ENCODE data around the gene MAPK8IP3.

Gene MAPK8IP3

GRCh38 chr16:1757714-1758461, 51.9 kb downstream of the MAPK8IP3 start:
- Histone ChIP-seq H3K9me2 (replicated peaks; ENCODE audit: low read depth, low read length) (no peaks in the 10 kb centered on the region), H3K27me3 (ENCODE audit: insufficient read depth, low read length, poor library complexity, severe bottlenecking) (no peaks in the 10 kb centered on the region), H3F3A (ENCODE audit: low read depth) (no peaks in the 10 kb centered on the region), H3K9me3 (ENCODE audit: insufficient read depth, low read depth, low read length) (no peaks in the 10 kb centered on the region), H3K4me3 (ENCODE audit: low read length, poor library complexity, severe bottlenecking) (no peak overlapping the region), H3K9ac (ENCODE audit: low read depth, low read length, poor library complexity, severe bottlenecking) (no peak overlapping the region), H4K20me1 (ENCODE audit: insufficient read depth, low read length, poor library complexity, severe bottlenecking) (no peaks in the 10 kb centered on the region), H3K79me2 (ENCODE audit: insufficient read depth, low read length) (no peaks in the 10 kb centered on the region), H3K4me2 (ENCODE audit: low read depth, low read length, poor library complexity, severe bottlenecking) (no peak overlapping the region), H3K36me3 (ENCODE audit: insufficient read depth, low read length) (no peaks in the 10 kb centered on the region), H3K4me1 (ENCODE audit: insufficient read depth, low read length, poor library complexity, severe bottlenecking) (no peaks in the 10 kb centered on the region), H2AFZ (ENCODE audit: low read length) (no peak overlapping the region)
- TF ChIP-seq CTCF (conservative IDR thresholded peaks at IDR 0.05; ENCODE audit: low read length) = no peak
- no peak for TF ChIP-seq EZH2phosphoT487 (IDR thresholded peaks at IDR 0.05; ENCODE audit: borderline replicate concordance)

GRCh38 chr16:1758923-1759322, 52.9 kb downstream of the MAPK8IP3 start:
- Histone ChIP-seq H3K4me3 (ENCODE audit: low read length, poor library complexity, severe bottlenecking) (no peak overlapping the region), H3K79me2 (ENCODE audit: insufficient read depth, low read length) (no peaks in the 10 kb centered on the region), H3K36me3 (ENCODE audit: insufficient read depth, low read length) (no peaks in the 10 kb centered on the region), H3K4me2 (ENCODE audit: low read depth, low read length, poor library complexity, severe bottlenecking) (no peak overlapping the region), H3K9ac (ENCODE audit: low read depth, low read length, poor library complexity, severe bottlenecking) (no peak overlapping the region), H3F3A (ENCODE audit: low read depth) (no peaks in the 10 kb centered on the region), H3K4me1 (ENCODE audit: insufficient read depth, low read length, poor library complexity, severe bottlenecking) (no peaks in the 10 kb centered on the region), H3K9me2 (replicated peaks; ENCODE audit: low read depth, low read length) (no peaks in the 10 kb centered on the region), H3K27me3 (ENCODE audit: insufficient read depth, low read length, poor library complexity, severe bottlenecking) (no peaks in the 10 kb centered on the region), H2AFZ (ENCODE audit: low read length) (no peak overlapping the region), H3K9me3 (ENCODE audit: insufficient read depth, low read depth, low read length) (no peaks in the 10 kb centered on the region), H4K20me1 (ENCODE audit: insufficient read depth, low read length, poor library complexity, severe bottlenecking) (no peaks in the 10 kb centered on the region)
- TF ChIP-seq EZH2phosphoT487 (IDR thresholded peaks at IDR 0.05; ENCODE audit: borderline replicate concordance) (no peak), CTCF (conservative IDR thresholded peaks at IDR 0.05; ENCODE audit: low read length) (no peak)

GRCh38 chr16:1759511-1759910, 53.5 kb downstream of the MAPK8IP3 start:
- Histone ChIP-seq H3K4me1 (ENCODE audit: insufficient read depth, low read length, poor library complexity, severe bottlenecking) (no peaks in the 10 kb centered on the region), H3K79me2 (ENCODE audit: insufficient read depth, low read length) (no peaks in the 10 kb centered on the region), H3K9me2 (replicated peaks; ENCODE audit: low read depth, low read length) (no peaks in the 10 kb centered on the region), H3F3A (ENCODE audit: low read depth) (no peaks in the 10 kb centered on the region), H4K20me1 (ENCODE audit: insufficient read depth, low read length, poor library complexity, severe bottlenecking) (no peaks in the 10 kb centered on the region), H3K4me2 (ENCODE audit: low read depth, low read length, poor library complexity, severe bottlenecking) (no peak overlapping the region), H2AFZ (ENCODE audit: low read length) (no peak overlapping the region), H3K4me3 (ENCODE audit: low read length, poor library complexity, severe bottlenecking) (no peak overlapping the region), H3K9me3 (ENCODE audit: insufficient read depth, low read depth, low read length) (no peaks in the 10 kb centered on the region), H3K27me3 (ENCODE audit: insufficient read depth, low read length, poor library complexity, severe bottlenecking) (no peaks in the 10 kb centered on the region), H3K9ac (ENCODE audit: low read depth, low read length, poor library complexity, severe bottlenecking) (no peak overlapping the region), H3K36me3 (ENCODE audit: insufficient read depth, low read length) (no peaks in the 10 kb centered on the region)
- TF ChIP-seq CTCF (conservative IDR thresholded peaks at IDR 0.05; ENCODE audit: low read length) (no peak), EZH2phosphoT487 (IDR thresholded peaks at IDR 0.05; ENCODE audit: borderline replicate concordance) (no peak)

All from Loucy (cell line).